Activated naive CD4-positive, alpha-beta T cell treated with Interleukin-2 at 50 U/mL for 16 hours (primary cell): Measurements from ENCODE around the gene VSTM2B.

Experiments used
- DNase-seq: peaks from one replicate; pipeline ENCODE4 v3.0.0-alpha.2; 2020

Gene VSTM2B

GRCh38 chr19:29516358-29516725, 9.5 kb upstream of the VSTM2B start:
- no peak for DNase-seq

- no peak for DNase-seq
Observed at GRCh38 chr19:29516821-29517395, 8.9 kb upstream of the VSTM2B start.

DNA sequence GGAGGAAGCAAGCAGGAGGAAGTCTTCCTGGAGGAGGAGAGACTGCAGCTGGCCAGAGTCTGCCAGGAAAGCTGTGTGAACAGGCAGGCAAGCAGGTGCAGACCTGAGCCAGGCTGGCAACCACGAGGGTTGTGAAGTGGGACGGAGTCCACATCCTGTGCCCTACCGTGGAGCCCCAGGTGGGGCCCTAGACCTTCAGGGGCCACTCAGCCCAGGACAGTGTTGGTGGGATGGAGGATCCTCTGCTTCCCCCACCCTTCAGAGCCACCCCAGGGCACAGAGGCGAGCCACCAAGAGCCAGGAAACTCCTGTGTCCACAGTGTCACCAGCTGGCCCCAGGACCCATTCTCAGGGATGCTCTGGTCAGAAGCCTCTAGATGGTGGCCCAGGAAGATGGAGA, 8.4 kb upstream of the VSTM2B start:
- no peak for DNase-seq

GRCh38 chr19:29517946-29518345, 7.8 kb upstream of the VSTM2B start:
- no peak for DNase-seq

GRCh38 chr19:29519146-29519545, 6.6 kb upstream of the VSTM2B start:
- no peak for DNase-seq

DNA sequence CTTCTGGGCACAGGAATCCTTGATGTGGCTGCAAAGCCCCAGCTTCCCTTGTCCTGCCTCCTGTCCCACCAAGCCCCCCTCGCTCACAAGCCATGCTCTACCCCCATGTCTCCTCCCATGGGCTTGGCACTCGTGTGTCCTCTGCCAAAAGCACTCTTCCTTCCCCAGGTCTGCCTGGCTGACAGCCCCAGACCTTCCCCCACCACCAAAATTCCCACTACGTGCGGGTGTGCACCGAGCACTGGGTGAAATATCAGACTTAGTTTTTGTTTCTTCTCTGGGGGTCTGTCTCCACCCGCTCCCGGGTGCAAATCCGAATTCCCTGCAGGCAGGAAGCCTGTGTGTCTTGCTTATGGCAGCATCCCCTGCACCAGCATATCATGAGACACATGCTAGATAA, 5.9 kb upstream of the VSTM2B start:
- DNase-seq, result no peak

- DNase-seq, result no peak
Observed at GRCh38 chr19:29520390-29520789, 5.4 kb upstream of the VSTM2B start.

DNA sequence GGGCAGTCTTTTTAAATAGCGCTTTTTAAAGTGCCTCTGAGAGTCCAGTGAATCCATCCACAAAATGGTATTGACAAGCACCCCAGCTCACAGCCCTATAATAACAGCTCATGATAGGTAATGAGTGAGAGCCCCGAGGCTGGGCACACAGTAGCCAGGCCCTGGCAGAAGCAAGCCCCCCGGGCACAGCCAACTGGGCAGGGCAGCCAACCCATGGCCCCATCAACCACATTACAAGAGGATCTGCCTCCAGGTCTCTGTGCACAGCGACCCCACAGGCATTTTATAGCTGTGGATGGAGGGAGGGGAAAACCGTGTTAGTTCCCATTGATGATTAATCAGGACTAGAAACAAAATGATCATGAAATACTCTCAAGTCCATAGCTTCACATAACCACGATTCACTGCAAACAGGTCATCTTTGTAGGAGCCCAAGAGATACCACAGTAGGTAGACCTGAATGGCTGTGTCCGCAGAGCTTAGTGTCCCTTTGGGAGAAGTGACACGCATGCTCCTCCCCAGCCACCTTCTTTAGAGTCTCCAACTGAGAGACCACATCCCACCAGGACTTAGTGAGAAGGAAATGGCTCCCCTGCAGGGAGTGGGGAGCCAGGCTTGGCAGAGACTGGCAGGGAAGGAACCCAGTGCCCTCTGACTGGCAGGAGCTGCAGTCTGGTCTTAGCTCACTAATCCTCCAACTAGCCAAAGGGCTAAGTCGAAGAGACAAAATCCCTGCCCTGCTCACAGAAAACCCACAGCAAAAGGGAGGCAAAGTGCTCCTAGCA, 4.3 kb upstream of the VSTM2B start:
- no peak for DNase-seq

- DNase-seq, result no peak
Observed at GRCh38 chr19:29523568-29523967, 2.2 kb upstream of the VSTM2B start.

GRCh38 chr19:29524201-29524911, 1.4 kb upstream of the VSTM2B start:
- no peak for DNase-seq

- DNase-seq, result no peak
Observed at GRCh38 chr19:29524912-29525831, 622 bp upstream of the VSTM2B start.

- DNase-seq, result peak; percentile 10
Observed at GRCh38 chr19:29526730-29527499, 1.1 kb downstream of the VSTM2B start.

DNA sequence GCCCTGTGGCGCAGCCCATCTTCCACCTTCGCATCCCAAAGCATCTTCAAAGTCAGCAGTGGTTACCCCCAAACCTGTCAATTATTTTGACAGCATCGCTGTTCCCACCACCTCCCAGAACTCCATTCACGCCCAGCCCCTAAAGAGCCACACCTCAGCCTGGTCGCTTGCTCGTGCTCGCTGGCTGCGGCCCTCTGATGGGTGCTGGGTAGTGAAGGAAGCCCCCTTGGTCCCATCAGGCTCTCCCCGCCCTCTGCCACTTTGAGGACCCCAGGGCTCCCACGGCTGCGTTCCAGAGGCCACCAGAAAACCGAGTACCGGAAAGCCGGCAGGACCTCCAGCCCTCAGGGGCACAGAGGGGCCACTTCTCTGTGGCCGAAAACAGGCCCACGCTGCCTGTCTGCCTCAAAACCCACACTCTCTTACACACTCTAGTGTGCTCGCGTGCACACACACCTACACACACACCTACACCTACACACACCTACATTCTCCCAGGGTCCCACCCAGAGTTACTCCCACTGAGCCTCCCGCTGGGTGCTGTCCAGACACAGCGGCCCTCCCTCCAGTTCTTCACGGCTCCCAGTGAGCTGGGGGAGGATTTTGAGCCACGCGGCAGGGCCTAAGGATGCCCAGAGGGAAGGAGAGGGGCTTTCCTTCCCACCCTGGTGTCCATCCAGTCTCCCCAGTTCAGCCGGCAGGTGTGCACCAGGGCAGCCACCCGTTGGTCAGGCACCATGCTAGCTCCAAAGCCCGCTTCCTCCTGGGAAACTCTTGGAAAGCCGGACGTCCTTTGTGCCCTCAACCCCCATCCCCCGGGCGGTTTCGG, 1.9 kb downstream of the VSTM2B start:
- DNase-seq, result no peak

- peak; percentile 66 for DNase-seq
Observed at GRCh38 chr19:29528350-29528945, 2.7 kb downstream of the VSTM2B start.

GRCh38 chr19:29528946-29529645, 3.3 kb downstream of the VSTM2B start:
- DNase-seq, result no peak

GRCh38 chr19:29529646-29530539, 4.1 kb downstream of the VSTM2B start:
- no peak for DNase-seq

- DNase-seq, result no peak
Observed at GRCh38 chr19:29530540-29531457, 5.0 kb downstream of the VSTM2B start.

DNA sequence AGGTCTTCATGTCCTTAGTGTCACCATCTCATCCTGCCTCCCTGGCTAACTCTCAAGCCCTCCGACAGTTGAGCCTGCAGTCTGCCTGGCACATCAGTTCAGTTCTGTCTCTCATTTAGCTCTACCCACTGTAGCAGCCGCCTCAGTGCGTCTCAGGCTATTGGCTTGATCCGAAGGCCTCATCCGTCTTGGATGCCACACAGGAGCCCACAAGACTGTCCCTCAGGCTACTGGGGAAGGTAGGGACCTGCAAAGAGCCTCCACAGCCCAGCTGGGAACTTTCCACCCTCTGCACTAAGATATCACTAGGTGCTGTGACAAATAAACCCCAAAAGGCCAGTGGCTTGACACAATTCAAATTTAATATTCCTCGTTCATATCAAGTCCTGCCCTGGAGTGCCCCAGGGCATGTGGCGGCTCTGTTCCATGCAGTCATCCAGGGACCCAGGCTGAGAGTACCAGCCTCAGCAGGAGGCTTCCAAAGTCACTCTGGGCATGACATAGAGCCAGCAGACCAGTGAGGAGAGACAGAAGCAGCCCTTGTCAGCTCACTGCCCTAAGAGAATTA, 5.7 kb downstream of the VSTM2B start:
- no peak for DNase-seq
